ENCODE results near the gene SF3B5. TPM values are rescaled to one million over a fixed set of nuclear protein-coding genes. Genes with fewer than 3 reads are reported as not detected.

The SF3B5 gene
- 152 and 185 TPM in 2 replicates for total RNA-seq (ENCODE audit: low replicate concordance)

GRCh38 chr6:144095134-144096002, at the start of gene SF3B5:
SF3B5 (minus strand) TSS chr6:144095573; CDS start chr6:144095497, 76 bp downstream.

Other genes starting within 250 kb of the SF3B5 start
- not detected in 2 replicates for gene ZC2HC1B, start 231.1 kb downstream of the SF3B5 start, total RNA-seq (ENCODE audit: low replicate concordance)
- 12.6 and 22.8 TPM in 2 replicates for gene PLAGL1, start 87.3 kb downstream of the SF3B5 start, total RNA-seq (ENCODE audit: low replicate concordance)
- gene STX11, start 54.9 kb upstream of the SF3B5 start, total RNA-seq (ENCODE audit: low replicate concordance), result 0.35 and 1.7 TPM in 2 replicates
- gene UTRN, start 189.8 kb upstream of the SF3B5 start, total RNA-seq (ENCODE audit: low replicate concordance), result 84.7 and 115 TPM in 2 replicates